GM12878 (cell line): ENCODE measurements around the gene ZMYND10. TPM values are rescaled to one million over a fixed set of nuclear protein-coding genes. Genes with fewer than 3 reads are reported as not detected.

Experiments used
- ATAC-seq: fragments of 200-7000 bp; cut with Tn5 transposase; 3 replicates; pipeline ENCODE4 v1.9.1; 2020; ENCODE audit warnings: mild to moderate bottlenecking, moderate library complexity
- BruUV-seq: library from RNA; stranded (reverse); fragments of 400-500 nt; replicated peaks from 2 replicates; lab custom pipeline; 2021; lab: Mats Ljungman, UMichigan
- CTCF ChIA-PET: fragments of 300-600 bp; sonication (Branson Sonifier 250); formaldehyde crosslinking; extraction: SDS; loops from one replicate; lab custom pipeline; 2021; ENCODE audit warnings: inconsistent platforms; lab: Yijun Ruan, JAX
- POLR2A ChIA-PET: fragments of 350-600 bp; formaldehyde crosslinking; extraction: SDS; loops from one replicate; lab custom pipeline; 2021; ENCODE audit warnings: inconsistent platforms; lab: Charles Lee
- RAD21 ChIA-PET: fragments of 300-600 bp; sonication (Branson Sonifier 250); formaldehyde crosslinking; loops from one replicate; lab custom pipeline; 2023; ENCODE audit warnings: antibody characterized with exemption; ENCODE audit not compliant: unreplicated experiment; lab: Charles Lee
- SMC1A ChIA-PET: fragments of 300-600 bp; sonication (Branson Sonifier 250); formaldehyde crosslinking; loops from one replicate; lab custom pipeline; 2023; ENCODE audit not compliant: unreplicated experiment, uncharacterized antibody; lab: Charles Lee
- DNase-seq: peaks from one replicate; pipeline ENCODE4 v3.0.0-alpha.2; 2011; ENCODE audit warnings: low read depth, low spot score
- FAIRE-seq: peaks from 3 replicates; lab custom pipeline; 2011; peaks lifted over from hg19 to GRCh38; lab: Jason Lieb, UNC
- H2AFZ ChIP-seq: 2 replicates; pipeline ENCODE4 v1.6.0; 2011; ENCODE audit warnings: low read depth, low read length, control low read depth; ENCODE audit not compliant: control insufficient read depth
- H3K27ac ChIP-seq: 2 replicates; pipeline ENCODE4 v1.5.1; 2011; ENCODE audit warnings: control low read depth; ENCODE audit not compliant: control insufficient read depth, insufficient read depth
- H3K27me3 ChIP-seq, 2 experiments: replicated peaks in 1 of 2; 2 replicates each; pipeline versions ENCODE4 v1.6.0 to v1.6.1; 2011; ENCODE audit warnings: low read length in 1 of 2; ENCODE audit not compliant: control insufficient read depth in 2 of 2, insufficient read depth in 2 of 2
- H3K36me3 ChIP-seq, 2 experiments: 2 replicates each; pipeline ENCODE4 v1.5.1; 2011; ENCODE audit warnings: low read length in 1 of 2; ENCODE audit not compliant: control insufficient read depth in 2 of 2, insufficient read depth in 2 of 2
- H3K4me1 ChIP-seq: 2 replicates; pipeline ENCODE4 v1.6.1; 2011; ENCODE audit warnings: mild to moderate bottlenecking, low read length, moderate library complexity, mixed read lengths; ENCODE audit not compliant: control insufficient read depth, insufficient read depth
- H3K4me2 ChIP-seq: 2 replicates; pipeline ENCODE4 v1.6.0; 2011; ENCODE audit warnings: control low read depth; ENCODE audit not compliant: control insufficient read depth, insufficient read depth
- H3K4me3 ChIP-seq: fragments of 200-600 bp; sonication (generic); 2 replicates; pipeline ENCODE4 v1.5.1; 2016
- H3K79me2 ChIP-seq: 2 replicates; pipeline ENCODE4 v1.6.0; 2011; ENCODE audit warnings: low read length; ENCODE audit not compliant: control insufficient read depth, insufficient read depth
- H3K9ac ChIP-seq: 2 replicates; pipeline ENCODE4 v1.8.0; 2011; ENCODE audit warnings: low read length, control low read depth, mixed read lengths; ENCODE audit not compliant: control insufficient read depth, insufficient read depth
- H3K9me3 ChIP-seq: replicated peaks from 3 replicates; pipeline ENCODE4 v1.5.1; 2011; ENCODE audit warnings: mild to moderate bottlenecking, low read length; ENCODE audit not compliant: control insufficient read depth, insufficient read depth
- H4K20me1 ChIP-seq: 2 replicates; pipeline ENCODE4 v1.6.0; 2011; ENCODE audit not compliant: control insufficient read depth, insufficient read depth
- CBX3 ChIP-seq: fragments of 200-600 bp; sonication (generic); IDR thresholded peaks from 2 replicates; pipeline ENCODE4 v1.6.1; 2016; ENCODE audit warnings: low read depth, borderline replicate concordance
- GATAD2B ChIP-seq: fragments of 450-650 bp; conservative IDR thresholded peaks from 2 replicates; pipeline ENCODE4 v1.6.1; 2017; ENCODE audit warnings: low read depth, mild to moderate bottlenecking, moderate library complexity
- JUND ChIP-seq: IDR thresholded peaks from 2 replicates; pipeline ENCODE4 v1.6.1; 2012; ENCODE audit warnings: low read depth, mild to moderate bottlenecking, low read length, improper control_type of control experiment, moderate library complexity
- LARP7 ChIP-seq: fragments of 450-650 bp; IDR thresholded peaks from 2 replicates; pipeline ENCODE4 v1.6.1; 2017; ENCODE audit warnings: mild to moderate bottlenecking
- RELA ChIP-seq: fragments of 450-650 bp; IDR thresholded peaks from 2 replicates; pipeline ENCODE4 v1.8.0; 2014; ENCODE audit warnings: borderline replicate concordance; ENCODE audit not compliant: partially characterized antibody
- RUNX3 ChIP-seq: IDR thresholded peaks from 2 replicates; pipeline ENCODE4 v1.6.1; 2012; ENCODE audit warnings: low read length, inconsistent platforms
- SREBF1 ChIP-seq: IDR thresholded peaks from 2 replicates; pipeline ENCODE4 v1.6.1; 2012; ENCODE audit warnings: mild to moderate bottlenecking, low read length
- STAT3 ChIP-seq: IDR thresholded peaks from 2 replicates; pipeline ENCODE4 v1.6.1; 2011; ENCODE audit warnings: low read depth, low read length, improper control_type of control experiment
- TARDBP ChIP-seq: IDR thresholded peaks from 2 replicates; pipeline ENCODE4 v1.6.1; 2016; ENCODE audit warnings: borderline replicate concordance
- TCF7 ChIP-seq: IDR thresholded peaks from 2 replicates; pipeline ENCODE4 v1.6.1; 2014; ENCODE audit warnings: antibody characterized with exemption, borderline replicate concordance
- WGBS: methylation state at CpG from one replicate; pipeline ENCODE4 v1.1.6; 2016; ENCODE audit warnings: low lambda C conversion rate; ENCODE audit not compliant: insufficient replicate concordance, insufficient coverage; ENCODE audit errors: missing lambda C conversion rate; 5-methylcytosine and 5-hydroxymethylcytosine counted together
- in situ Hi-C: fragments of 300-500 bp; cut with MboI; formaldehyde crosslinking; loops from 9 replicates; pipeline ENCODE4 v1.14.3; 2018; ENCODE audit warnings: mixed read lengths
- intact Hi-C: fragments of 100-400 bp; cut with micrococcal nuclease; formaldehyde crosslinking; loops from one replicate; pipeline ENCODE4 v1.14.2; 2022; ENCODE audit not compliant: unreplicated experiment
- polyA plus RNA-seq, 11 experiments: library from polyadenylated mRNA; depleted of rRNA in 4 of 11; unstranded in 6 of 11; stranded (reverse) in 5 of 11; fragments of >200 nt; fragmentation: Nextera tagmentation in 4 of 11; fragmentation: Illumina TruSeq in 1 of 11; extraction: Ambion mirVana in 4 of 11; extraction: Trizol in 1 of 11; gene quantifications; 1 replicate in 1 of 11; 2 replicates in 10 of 11; pipeline versions ENCODE4 v1.2.1 to v1.2.3, GENCODE V29; 2011 to 2016; ENCODE audit warnings: inconsistent platforms in 2 of 11, missing spikeins in 2 of 11, low read depth in 1 of 11
- total RNA-seq, 4 experiments: library from RNA; depleted of rRNA in 3 of 4; stranded (reverse); fragments of >200 nt in 3 of 4; fragmentation: Illumina TruSeq in 1 of 4; extraction: Trizol in 1 of 4; gene quantifications; 2 replicates each; pipeline versions ENCODE4 v1.2.1 to v1.2.3, GENCODE V29; 2013 to 2021
- TF ChIP-seq, protein P1 (sequence below): IDR thresholded peaks from 2 replicates; pipeline ENCODE4 v1.6.1; 2011; ENCODE audit warnings: borderline replicate concordance, low read depth, mild to moderate bottlenecking, moderate library complexity, mixed read lengths, low read length; ENCODE audit not compliant: insufficient read depth; ENCODE audit errors: extremely low read length
- TF ChIP-seq, protein P2 (sequence below): fragments of 450-650 bp; IDR thresholded peaks from 2 replicates; pipeline ENCODE4 v1.6.1; 2017; ENCODE audit warnings: antibody characterized with exemption, mild to moderate bottlenecking, moderate library complexity
- TF ChIP-seq, protein P3 (sequence below): IDR thresholded peaks from 2 replicates; pipeline ENCODE4 v1.6.1; 2011; ENCODE audit warnings: borderline replicate concordance, low read depth, mild to moderate bottlenecking, moderate library complexity, low read length; ENCODE audit not compliant: insufficient read depth, poor library complexity, severe bottlenecking
- TF ChIP-seq, protein P4 (sequence below): fragments of 450-650 bp; IDR thresholded peaks from 2 replicates; pipeline ENCODE4 v1.6.1; 2018; ENCODE audit warnings: borderline replicate concordance, mild to moderate bottlenecking; ENCODE audit not compliant: partially characterized antibody

ZMYND10 gene
- total and polyA plus RNA-seq, 10 of the 15 experiments (the other 5 are each of a cell fraction or from before 2014, with no cell fraction given): 0.11 to 1.0 (median 0.37) TPM

DNA sequence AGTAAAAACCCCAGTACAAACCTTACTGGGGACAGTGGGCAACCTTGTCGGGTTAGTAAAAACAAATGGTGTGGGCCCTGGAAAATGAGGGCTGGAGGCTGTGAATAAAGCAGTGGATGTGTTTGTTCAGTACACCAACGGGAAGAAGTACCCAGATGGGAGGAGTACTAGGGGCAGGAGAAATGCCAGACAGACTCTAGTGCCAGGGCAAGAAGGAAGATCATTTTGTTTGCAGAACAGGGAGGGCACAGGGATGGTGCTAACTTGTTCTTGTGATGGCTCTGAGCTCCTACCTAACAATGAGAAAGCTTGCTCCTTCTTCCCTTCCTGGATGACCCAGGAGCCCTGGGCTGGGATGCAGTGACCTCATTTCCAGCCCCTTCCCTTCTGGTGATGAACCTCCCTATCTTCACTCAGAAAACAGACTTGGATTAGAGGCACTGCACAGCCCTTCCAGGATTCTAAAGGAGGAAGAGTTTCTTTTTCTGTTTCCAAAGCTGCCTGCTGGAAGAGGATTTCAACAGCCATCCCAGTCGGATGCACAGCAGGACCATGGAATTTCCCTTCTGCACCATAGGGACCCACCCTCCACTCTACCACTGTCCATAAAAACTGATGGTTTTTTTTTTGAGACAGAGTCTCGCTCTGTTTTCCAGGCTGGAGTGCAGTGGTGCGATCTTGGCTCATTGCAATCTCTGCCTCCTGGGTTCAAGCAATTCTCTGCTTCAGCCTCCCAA, 11.0 kb downstream of the ZMYND10 start:
- ChIA-PET CTCF (interaction anchor here (1.5 to 10.5 kb wide), 2 partner anchors 12 to 36 kb away, joined by 5 to 72 read pairs; partner anchors contain the start of genes HYAL2, HYAL3 and NAA80), SMC1A (interaction anchor here (1.5 kb wide), 1 partner anchor 13 kb away, joined by 3 read pairs; no protein-coding TSS in a partner anchor), RAD21 (interaction anchor here (0.5 kb wide), 1 partner anchor 135 kb away, joined by 3 read pairs; no protein-coding TSS in a partner anchor), POLR2A (interaction anchor here (0.5 to 1.7 kb wide), 4 partner anchors 12 to 375 kb away, joined by 3 to 6 read pairs (median 4); partner anchors contain the start of gene HYAL2)
- ATAC-seq (no peak), DNase-seq (no peak), FAIRE-seq (no peak)
- 54% methylated on average over 5 of the region's 5 CpGs for WGBS
- no peak overlapping the region; the same call in 1 of the 2 replicates for H3K27ac ChIP-seq
- H3K79me2 ChIP-seq: peaks cover 64% of the 10 kb centered on the region
- BruUV-seq: no TSS peak
- no peaks in the 10 kb centered on the region for H3K27me3 ChIP-seq
- no peak overlapping the region for H2AFZ ChIP-seq
- H3K4me3 ChIP-seq: peak overlapping the region; percentile 28; the same call in 1 of the 2 replicates
- H3K36me3 ChIP-seq: peaks cover 16 to 25% of the 10 kb centered on the region in 2 experiments
- H3K4me1 ChIP-seq: peaks cover 10% of the 10 kb centered on the region; the same call in 1 of the 2 replicates
- H3K9ac ChIP-seq: peak overlapping the region; percentile 15; the same call in 1 of the 2 replicates
- no peaks in the 10 kb centered on the region for H3K9me3 ChIP-seq
- no peaks in the 10 kb centered on the region; the same call in 1 of the 2 replicates for H4K20me1 ChIP-seq
- H3K4me2 ChIP-seq: peak overlapping the region; percentile 77
- intact Hi-C loops (loop anchor here (5.0 kb wide), 2 partner anchors 37 to 97 kb away; partner anchors contain the start of genes GNAI2, HYAL3 and NAA80), in situ Hi-C loops (loop anchor here (10.0 kb wide), 1 partner anchor 1060 kb away; the partner anchor contains the start of gene RBM15B)
- TF ChIP-seq, protein P1, sequence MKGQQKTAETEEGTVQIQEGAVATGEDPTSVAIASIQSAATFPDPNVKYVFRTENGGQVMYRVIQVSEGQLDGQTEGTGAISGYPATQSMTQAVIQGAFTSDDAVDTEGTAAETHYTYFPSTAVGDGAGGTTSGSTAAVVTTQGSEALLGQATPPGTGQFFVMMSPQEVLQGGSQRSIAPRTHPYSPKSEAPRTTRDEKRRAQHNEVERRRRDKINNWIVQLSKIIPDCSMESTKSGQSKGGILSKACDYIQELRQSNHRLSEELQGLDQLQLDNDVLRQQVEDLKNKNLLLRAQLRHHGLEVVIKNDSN: no peak
- no peak for TF ChIP-seq TCF7
- TF ChIP-seq, protein P2, sequence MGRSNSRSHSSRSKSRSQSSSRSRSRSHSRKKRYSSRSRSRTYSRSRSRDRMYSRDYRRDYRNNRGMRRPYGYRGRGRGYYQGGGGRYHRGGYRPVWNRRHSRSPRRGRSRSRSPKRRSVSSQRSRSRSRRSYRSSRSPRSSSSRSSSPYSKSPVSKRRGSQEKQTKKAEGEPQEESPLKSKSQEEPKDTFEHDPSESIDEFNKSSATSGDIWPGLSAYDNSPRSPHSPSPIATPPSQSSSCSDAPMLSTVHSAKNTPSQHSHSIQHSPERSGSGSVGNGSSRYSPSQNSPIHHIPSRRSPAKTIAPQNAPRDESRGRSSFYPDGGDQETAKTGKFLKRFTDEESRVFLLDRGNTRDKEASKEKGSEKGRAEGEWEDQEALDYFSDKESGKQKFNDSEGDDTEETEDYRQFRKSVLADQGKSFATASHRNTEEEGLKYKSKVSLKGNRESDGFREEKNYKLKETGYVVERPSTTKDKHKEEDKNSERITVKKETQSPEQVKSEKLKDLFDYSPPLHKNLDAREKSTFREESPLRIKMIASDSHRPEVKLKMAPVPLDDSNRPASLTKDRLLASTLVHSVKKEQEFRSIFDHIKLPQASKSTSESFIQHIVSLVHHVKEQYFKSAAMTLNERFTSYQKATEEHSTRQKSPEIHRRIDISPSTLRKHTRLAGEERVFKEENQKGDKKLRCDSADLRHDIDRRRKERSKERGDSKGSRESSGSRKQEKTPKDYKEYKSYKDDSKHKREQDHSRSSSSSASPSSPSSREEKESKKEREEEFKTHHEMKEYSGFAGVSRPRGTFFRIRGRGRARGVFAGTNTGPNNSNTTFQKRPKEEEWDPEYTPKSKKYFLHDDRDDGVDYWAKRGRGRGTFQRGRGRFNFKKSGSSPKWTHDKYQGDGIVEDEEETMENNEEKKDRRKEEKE: no peak
- no peak for TF ChIP-seq RELA
- no peak for TF ChIP-seq TARDBP
- no peak for TF ChIP-seq STAT3
- TF ChIP-seq, protein P3, sequence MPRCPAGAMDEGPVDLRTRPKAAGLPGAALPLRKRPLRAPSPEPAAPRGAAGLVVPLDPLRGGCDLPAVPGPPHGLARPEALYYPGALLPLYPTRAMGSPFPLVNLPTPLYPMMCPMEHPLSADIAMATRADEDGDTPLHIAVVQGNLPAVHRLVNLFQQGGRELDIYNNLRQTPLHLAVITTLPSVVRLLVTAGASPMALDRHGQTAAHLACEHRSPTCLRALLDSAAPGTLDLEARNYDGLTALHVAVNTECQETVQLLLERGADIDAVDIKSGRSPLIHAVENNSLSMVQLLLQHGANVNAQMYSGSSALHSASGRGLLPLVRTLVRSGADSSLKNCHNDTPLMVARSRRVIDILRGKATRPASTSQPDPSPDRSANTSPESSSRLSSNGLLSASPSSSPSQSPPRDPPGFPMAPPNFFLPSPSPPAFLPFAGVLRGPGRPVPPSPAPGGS: no peak
- no peak for TF ChIP-seq GATAD2B
- TF ChIP-seq CBX3: no peak
- TF ChIP-seq RUNX3: no peak
- TF ChIP-seq JUND: no peak
- TF ChIP-seq, protein P4, sequence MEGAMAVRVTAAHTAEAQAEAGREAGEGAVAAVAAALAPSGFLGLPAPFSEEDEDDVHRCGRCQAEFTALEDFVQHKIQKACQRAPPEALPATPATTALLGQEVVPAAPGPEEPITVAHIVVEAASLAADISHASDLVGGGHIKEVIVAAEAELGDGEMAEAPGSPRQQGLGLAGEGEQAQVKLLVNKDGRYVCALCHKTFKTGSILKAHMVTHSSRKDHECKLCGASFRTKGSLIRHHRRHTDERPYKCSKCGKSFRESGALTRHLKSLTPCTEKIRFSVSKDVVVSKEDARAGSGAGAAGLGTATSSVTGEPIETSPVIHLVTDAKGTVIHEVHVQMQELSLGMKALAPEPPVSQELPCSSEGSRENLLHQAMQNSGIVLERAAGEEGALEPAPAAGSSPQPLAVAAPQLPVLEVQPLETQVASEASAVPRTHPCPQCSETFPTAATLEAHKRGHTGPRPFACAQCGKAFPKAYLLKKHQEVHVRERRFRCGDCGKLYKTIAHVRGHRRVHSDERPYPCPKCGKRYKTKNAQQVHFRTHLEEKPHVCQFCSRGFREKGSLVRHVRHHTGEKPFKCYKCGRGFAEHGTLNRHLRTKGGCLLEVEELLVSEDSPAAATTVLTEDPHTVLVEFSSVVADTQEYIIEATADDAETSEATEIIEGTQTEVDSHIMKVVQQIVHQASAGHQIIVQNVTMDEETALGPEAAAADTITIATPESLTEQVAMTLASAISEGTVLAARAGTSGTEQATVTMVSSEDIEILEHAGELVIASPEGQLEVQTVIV: no peak
- no peak for TF ChIP-seq LARP7
- TF ChIP-seq SREBF1: no peak
